Measurements from ENCODE around the gene ERMARD.

GRCh38 chr6:169766232-169766631 is 14.8 kb downstream of the ERMARD start:
- TF ChIP-seq CTCF (IDR thresholded peaks at IDR 0.05; ENCODE audit: low read depth, low read length): no peak
- no peak for TF ChIP-seq EZH2phosphoT487 (IDR thresholded peaks at IDR 0.05; ENCODE audit: low read depth)

Measured in OCI-LY3 (cell line).